Stimulated activated CD8-positive, alpha-beta memory T cell treated with anti-CD3 and anti-CD28 coated beads, Interleukin-12 subunit alpha, Interleukin-12 subunit beta, amount 100 ng/mL, for 4 hours (primary cell): Measurements from ENCODE around the gene TREML1.

Source experiments
- DNase-seq: peaks from one replicate; pipeline ENCODE4 v3.0.0-alpha.2; 2020; ENCODE audit warnings: low read depth

Gene TREML1

DNA sequence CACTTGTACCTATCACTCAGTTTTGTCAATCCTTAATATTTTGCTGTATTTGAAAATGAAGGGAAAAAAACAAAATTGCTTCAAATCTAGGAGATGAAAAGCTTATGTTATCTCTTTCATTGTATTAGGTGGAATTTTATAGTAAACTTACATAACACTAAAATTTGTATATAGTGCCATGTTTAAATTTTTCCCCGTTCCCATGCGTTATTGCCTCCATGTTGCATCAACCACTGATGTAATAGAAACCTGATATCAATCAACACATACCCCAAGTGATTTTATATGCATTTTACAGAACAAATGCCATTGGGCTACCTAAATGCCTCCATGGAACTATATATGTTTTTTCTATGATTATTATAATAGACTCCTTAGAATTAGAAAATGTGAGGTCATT, 23.5 kb upstream of the TREML1 start:
- DNase-seq: no peak

GRCh38 chr6:41177287-41177686, 23.1 kb upstream of the TREML1 start:
- DNase-seq: no peak

DNA sequence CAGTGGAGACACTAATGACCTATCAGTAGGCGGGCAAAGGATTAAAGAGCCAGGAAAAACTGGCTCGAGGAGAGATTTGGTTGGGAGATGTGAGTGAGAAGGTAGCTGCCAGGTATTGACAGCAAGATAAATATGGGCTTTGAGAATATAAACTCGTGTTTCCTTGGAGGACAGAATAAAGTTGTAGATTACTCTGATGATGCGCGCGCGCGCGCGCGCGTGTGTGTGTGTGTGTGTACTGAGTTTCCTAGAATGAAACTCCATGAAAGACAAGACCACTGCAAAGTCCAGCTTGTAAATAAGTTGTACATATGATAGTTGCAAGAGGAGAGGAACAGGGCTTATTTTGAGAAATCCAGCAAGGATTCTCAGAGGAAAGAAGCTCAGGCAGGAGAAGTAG, 22.0 kb upstream of the TREML1 start:
- no peak for DNase-seq

DNA sequence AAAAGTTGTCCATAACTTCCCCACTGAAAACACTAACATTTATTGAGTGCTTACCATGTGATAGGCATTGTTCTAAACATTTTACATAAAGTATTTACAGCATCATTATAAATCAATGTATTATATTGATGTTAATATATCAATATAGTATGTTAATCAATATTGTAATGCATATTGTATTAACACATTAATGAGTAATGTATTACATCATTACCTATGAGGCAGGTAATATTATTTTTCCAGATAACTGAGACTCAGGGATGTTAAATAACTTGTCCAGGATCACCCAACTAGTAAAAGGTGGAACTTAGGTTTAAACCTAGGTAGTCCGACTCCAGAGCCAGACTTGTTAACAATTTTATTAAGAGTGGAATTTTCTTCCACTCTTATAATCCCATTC, 20.9 kb upstream of the TREML1 start:
- no peak for DNase-seq

- DNase-seq: no peak
Observed at GRCh38 chr6:41174610-41175009, 20.5 kb upstream of the TREML1 start.

DNA sequence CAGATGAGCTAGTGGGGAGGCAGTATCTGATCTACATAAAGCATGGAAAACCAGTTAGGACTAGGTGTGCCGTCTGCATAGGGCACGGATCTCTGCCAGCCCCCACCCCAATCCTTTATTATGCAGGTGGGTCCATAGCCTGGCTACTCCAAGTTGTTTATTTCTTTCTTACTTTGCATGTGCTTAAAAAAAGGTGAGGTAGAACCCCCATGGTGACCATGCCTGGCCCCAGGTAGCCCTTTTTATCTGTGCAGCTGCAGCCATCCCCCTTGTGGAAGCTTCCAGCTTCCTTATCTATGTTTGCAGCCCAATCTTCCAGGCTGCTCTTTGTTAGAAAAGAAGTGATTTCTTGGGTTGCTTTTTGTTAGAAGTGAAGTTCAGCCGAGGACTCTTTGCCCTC, 17.8 kb upstream of the TREML1 start:
- DNase-seq: no peak

DNA sequence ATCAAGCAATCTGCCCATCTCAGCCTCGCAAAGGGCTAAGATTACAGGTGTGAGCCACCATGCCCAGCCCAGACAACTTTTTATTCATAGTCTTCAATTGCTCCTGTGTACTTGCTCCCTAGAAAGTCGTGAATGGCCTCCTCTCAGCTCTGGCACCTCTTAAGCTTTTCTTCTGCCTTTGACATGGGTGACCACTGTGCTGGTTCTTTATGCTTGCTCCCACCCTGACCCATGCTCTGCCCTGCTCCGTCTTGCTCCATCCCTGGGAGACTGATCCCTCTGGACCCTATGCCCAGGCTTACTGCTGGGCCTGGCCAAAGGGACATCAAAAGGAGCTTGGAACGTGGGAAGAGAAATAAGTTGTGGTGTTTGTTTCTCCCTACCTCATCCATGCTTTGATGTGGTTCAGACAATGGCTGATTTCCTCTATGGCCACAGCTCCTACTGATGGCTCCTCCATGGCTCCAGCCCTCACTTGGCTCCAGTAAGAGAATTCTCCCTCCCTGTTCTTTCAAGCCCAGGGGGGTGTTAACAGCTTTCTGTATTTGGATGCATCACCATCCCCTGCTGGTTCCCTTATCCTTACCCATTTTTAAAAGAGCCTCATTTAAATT, 16.5 kb upstream of the TREML1 start:
- no peak for DNase-seq

DNA sequence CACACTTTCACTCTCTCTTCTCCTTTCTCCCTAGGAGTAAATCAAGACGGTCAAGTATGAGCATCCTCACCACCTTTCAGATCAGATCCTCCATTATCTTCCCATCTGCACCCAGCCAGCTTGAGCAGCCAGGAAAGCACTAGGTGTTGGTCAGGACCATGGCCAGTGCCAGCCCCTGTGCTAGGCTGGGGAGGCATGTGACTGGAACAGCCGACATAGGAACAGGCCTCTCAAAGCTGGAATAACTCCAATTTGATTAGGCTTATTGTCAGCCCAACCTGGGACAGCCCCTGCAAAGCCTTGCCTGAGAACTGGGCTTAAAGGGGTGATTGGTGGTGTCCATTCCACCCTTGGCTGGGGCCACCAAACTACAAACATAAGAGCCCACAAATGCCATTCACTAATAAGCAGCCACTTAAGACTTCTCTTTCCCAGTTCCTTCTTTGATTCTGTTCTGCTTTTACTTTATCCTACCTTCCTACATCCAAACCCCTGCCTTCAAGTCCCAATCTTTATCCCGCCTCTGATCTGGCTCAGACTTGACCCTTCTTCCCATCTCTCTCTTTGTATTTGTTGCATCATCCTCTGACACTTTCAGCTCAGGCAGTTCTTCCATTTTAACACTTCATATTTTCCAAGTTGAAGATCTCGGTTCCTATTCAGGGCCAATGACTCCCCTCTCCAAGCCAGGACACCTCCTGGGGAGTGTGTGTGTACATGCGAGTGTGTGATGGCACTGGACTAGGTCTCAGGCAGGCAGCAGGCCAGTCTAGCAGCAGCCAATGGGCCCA, 13.2 kb upstream of the TREML1 start:
- no peak for DNase-seq

DNA sequence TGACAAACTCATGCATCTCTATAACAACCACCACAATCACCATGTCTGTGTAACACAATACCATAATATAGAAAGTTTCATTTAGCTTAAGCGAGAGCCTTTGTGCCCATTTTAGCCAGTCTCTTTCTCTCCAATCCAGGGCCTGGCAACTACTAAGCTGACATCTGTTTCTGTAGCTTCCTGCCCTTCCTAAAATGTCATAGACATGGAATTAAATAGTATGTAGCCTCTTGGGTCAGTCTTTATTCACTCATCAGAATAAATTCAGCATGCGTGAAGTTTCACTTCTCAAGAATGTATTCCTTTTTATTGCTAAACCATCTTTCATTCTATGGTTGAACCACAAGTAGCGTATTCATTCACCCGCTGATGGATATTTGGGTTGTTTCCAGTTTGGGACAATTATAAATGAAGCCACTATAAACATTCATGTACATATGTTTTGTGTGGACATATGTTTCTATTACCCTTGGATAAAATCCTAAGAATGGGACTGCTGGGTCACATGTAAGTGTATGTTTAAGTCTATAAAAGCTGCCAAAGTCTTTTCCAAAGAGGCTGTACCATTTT, 10.5 kb upstream of the TREML1 start:
- DNase-seq: no peak

DNA sequence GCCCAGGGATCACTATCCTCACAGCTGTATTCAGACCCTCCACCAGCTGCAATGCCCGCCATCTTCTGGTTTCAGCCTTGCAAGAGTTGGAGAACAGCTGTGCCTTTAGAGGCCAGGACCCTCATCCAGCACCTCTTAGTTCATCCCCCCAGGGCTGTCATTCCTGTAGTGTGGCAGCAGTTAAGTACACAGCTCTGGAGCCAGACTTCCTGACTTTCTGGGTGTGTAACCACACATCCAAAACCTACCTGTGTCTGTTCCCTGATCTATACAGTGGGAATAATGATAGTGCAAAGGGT, 9.2 kb upstream of the TREML1 start:
- no peak for DNase-seq

- no peak for DNase-seq
Observed at GRCh38 chr6:41162687-41163418, 8.7 kb upstream of the TREML1 start, which contains the start of gene TREM2. TSS of gene TREM2 (minus strand) at chr6:41163116. CDS start at chr6:41163082, 34 bp downstream.

GRCh38 chr6:41161851-41162552, 7.9 kb upstream of the TREML1 start:
- DNase-seq: no peak

GRCh38 chr6:41161380-41161779, 7.2 kb upstream of the TREML1 start:
- DNase-seq: no peak

- DNase-seq: no peak
Observed at GRCh38 chr6:41160933-41161332, 6.8 kb upstream of the TREML1 start.

GRCh38 chr6:41159415-41160082, 5.4 kb upstream of the TREML1 start:
- no peak for DNase-seq

DNA sequence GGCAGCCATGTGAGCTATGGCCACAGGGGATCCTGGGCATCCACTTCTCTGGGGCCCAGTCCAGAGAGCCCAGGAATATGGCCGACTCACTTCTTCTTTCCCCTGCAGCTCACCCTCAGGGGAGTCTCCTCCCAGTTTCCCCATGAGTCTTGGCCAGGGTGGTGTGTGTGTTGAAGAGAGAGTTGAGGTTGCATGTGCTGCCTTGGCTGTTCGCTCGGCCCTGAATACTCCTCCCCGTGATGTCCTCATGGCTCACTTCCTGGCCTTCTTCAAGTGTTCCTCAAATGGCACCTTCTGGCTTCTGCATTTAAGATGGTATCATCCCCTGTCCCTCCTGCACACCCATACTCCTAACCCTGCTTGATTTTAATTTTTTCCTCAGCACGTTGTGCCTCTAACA, 3.2 kb upstream of the TREML1 start:
- no peak for DNase-seq

GRCh38 chr6:41156771-41157170, 2.6 kb upstream of the TREML1 start:
- no peak for DNase-seq

DNA sequence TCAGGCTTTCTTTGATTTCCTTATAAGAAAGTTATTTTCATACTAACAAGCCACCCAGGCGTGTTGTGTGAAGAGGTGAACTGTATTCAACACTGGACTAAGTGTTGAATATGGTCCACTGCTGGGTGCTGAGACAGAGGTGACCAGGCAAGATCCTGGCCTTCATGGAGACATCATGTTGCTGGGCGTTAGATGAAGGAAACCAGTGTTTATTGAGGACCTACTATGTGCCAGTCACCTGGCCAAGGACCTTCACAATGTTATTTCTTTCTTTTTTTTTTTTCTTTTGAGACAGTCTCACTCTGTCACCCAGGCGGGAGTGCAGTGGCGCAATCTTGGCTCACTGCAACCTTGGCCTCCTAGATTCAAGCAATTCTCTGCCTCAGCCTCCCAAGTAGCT, 1.9 kb upstream of the TREML1 start:
- DNase-seq: no peak

- DNase-seq: no peak
Observed at GRCh38 chr6:41155132-41155805, 1.1 kb upstream of the TREML1 start.

GRCh38 chr6:41153451-41153850, 696 bp downstream of the TREML1 start:
- no peak for DNase-seq

DNA sequence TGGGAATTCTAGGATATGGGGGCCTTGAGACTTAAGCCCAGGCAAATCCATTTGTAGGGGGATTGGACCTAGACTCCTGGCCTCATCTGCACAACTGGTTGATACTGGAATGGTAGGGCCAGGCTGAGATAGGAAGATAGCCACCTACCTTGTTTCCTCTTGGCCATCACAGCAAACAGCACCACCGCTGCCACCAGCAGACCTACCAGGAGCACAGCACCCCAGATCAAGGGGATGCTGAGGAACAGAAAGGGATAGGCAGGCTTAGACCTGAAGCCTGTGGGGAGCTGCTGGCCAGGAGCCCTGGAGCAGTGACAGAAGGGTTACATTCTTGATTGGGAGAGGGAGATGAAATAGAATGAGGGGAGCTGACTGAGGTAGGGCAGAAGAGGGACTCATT, 3.5 kb downstream of the TREML1 start:
- no peak for DNase-seq
